GM12872 (cell line): ENCODE data around the gene ABAT.

ENCODE experiments used
- CTCF ChIP-seq: IDR thresholded peaks from 3 replicates; pipeline ENCODE4 v1.5.1; 2011; ENCODE audit warnings: low read depth, mild to moderate bottlenecking, low read length, moderate library complexity; ENCODE audit not compliant: insufficient read depth

The ABAT gene

GRCh38 chr16:8733849-8734540 lies 59.6 kb downstream of the ABAT start:
- TF ChIP-seq CTCF = no peak

- no peak for TF ChIP-seq CTCF
These were observed 61.2 kb downstream of the ABAT start for GRCh38 chr16:8735574-8735973.

GRCh38 chr16:8736123-8736668 lies 61.8 kb downstream of the ABAT start:
- no peak for TF ChIP-seq CTCF

- no peak for TF ChIP-seq CTCF
These were observed 64.7 kb downstream of the ABAT start for GRCh38 chr16:8739151-8739550.

GRCh38 chr16:8739989-8740704 lies 65.7 kb downstream of the ABAT start:
- no peak for TF ChIP-seq CTCF

GRCh38 chr16:8740775-8741355 lies 66.4 kb downstream of the ABAT start:
- TF ChIP-seq CTCF = no peak

- TF ChIP-seq CTCF = no peak
These were observed 67.2 kb downstream of the ABAT start for GRCh38 chr16:8741636-8742035.
